ENCODE measurements around the gene ATXN2L.

ATXN2L gene

GRCh38 chr16:28873543-28874201 lies 50.9 kb downstream of the ATXN2L start:
- DNase-seq (ENCODE audit: low spot score) = peak; percentile 82
- in situ Hi-C loops (cut with MboI; ENCODE audit: low sequenced_read_pairs, unreplicated experiment) = loop anchor here (10.0 kb wide), 1 partner anchor 71 kb away; no protein-coding TSS in a partner anchor
- TF ChIP-seq, protein P1, sequence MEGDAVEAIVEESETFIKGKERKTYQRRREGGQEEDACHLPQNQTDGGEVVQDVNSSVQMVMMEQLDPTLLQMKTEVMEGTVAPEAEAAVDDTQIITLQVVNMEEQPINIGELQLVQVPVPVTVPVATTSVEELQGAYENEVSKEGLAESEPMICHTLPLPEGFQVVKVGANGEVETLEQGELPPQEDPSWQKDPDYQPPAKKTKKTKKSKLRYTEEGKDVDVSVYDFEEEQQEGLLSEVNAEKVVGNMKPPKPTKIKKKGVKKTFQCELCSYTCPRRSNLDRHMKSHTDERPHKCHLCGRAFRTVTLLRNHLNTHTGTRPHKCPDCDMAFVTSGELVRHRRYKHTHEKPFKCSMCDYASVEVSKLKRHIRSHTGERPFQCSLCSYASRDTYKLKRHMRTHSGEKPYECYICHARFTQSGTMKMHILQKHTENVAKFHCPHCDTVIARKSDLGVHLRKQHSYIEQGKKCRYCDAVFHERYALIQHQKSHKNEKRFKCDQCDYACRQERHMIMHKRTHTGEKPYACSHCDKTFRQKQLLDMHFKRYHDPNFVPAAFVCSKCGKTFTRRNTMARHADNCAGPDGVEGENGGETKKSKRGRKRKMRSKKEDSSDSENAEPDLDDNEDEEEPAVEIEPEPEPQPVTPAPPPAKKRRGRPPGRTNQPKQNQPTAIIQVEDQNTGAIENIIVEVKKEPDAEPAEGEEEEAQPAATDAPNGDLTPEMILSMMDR (IDR thresholded peaks at IDR 0.05; ENCODE audit: borderline replicate concordance, control extremely low read depth, extremely low read depth, insufficient read depth, missing control alignments) = peak; percentile 66

DNA sequence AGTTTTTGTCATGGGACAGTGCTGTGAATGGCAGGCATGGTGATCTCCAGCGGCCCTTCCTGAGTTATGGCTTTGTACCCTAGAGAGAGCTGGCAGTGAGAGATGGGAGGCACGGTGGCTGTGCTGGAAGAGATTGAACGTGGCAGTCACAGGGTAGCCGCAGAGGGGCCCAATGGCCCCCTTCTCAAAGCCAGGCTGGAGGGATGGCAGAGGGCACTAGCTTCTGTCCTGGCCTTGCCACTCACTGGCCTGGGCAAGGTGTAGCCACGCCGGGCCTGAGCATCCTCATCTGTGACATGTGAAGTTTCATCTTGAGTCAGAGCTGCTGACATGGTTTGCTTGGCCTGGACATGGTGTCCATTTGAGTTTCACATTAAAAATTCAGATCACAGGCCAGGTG lies 51.6 kb downstream of the ATXN2L start:
- TF ChIP-seq, protein P1 (IDR thresholded peaks at IDR 0.05; ENCODE audit: borderline replicate concordance, control extremely low read depth, extremely low read depth, insufficient read depth, missing control alignments) = no peak
- in situ Hi-C loops (cut with MboI; ENCODE audit: low sequenced_read_pairs, unreplicated experiment) = loop anchor here (10.0 kb wide), 1 partner anchor 70 kb away; no protein-coding TSS in a partner anchor
- no peak for DNase-seq (ENCODE audit: low spot score)

GRCh38 chr16:28875134-28876018 lies 52.6 kb downstream of the ATXN2L start:
- TF ChIP-seq, protein P1 (IDR thresholded peaks at IDR 0.05; ENCODE audit: borderline replicate concordance, control extremely low read depth, extremely low read depth, insufficient read depth, missing control alignments) = no peak
- in situ Hi-C loops (cut with MboI; ENCODE audit: low sequenced_read_pairs, unreplicated experiment) = loop anchor here (10.0 kb wide), 1 partner anchor 69 kb away; no protein-coding TSS in a partner anchor
- no peak for DNase-seq (ENCODE audit: low spot score)

DNA sequence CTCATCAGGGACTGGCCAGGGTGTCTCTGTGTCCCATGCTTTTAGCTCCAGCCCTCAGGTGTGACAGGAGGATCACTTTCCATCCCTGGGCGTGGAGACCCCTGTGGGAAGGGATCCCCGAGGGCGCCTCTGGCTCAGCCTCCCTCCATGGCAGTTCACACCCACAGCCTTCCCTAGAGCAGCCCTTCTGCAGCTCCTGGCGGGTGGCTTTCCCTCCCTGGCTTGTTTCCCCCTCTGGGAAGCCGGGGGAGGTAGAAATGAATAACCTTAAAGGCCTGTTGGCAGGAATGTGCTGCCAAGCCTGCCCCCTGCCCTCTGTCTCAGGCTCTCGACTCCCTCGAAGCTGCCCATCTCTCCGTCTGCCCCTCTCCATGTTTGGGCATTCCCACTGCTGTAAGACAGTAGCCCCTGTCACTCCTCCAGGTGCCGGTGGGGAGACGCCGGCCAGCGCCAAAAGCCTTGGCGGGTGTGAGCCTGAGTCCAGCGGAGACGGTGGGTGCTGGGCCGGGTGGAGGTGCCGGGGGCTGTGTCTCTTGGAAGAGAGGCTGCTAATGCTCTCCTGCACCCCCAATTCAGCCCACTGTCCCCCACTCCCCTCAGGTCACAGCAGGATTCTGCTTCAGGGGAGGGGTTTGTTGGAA lies 53.3 kb downstream of the ATXN2L start:
- no peak for DNase-seq (ENCODE audit: low spot score)
- in situ Hi-C loops (cut with MboI; ENCODE audit: low sequenced_read_pairs, unreplicated experiment) = loop anchor here (10.0 kb wide), 1 partner anchor 69 kb away; no protein-coding TSS in a partner anchor
- TF ChIP-seq, protein P1 (IDR thresholded peaks at IDR 0.05; ENCODE audit: borderline replicate concordance, control extremely low read depth, extremely low read depth, insufficient read depth, missing control alignments) = no peak

- in situ Hi-C loops (cut with MboI; ENCODE audit: low sequenced_read_pairs, unreplicated experiment) = loop anchor here (10.0 kb wide), 1 partner anchor 68 kb away; no protein-coding TSS in a partner anchor
- TF ChIP-seq, protein P1 (IDR thresholded peaks at IDR 0.05; ENCODE audit: borderline replicate concordance, control extremely low read depth, extremely low read depth, insufficient read depth, missing control alignments) = no peak
- no peak for DNase-seq (ENCODE audit: low spot score)
Observed at GRCh38 chr16:28876973-28877654, 54.3 kb downstream of the ATXN2L start.

- no peak for DNase-seq (ENCODE audit: low spot score)
- TF ChIP-seq, protein P1 (IDR thresholded peaks at IDR 0.05; ENCODE audit: borderline replicate concordance, control extremely low read depth, extremely low read depth, insufficient read depth, missing control alignments) = no peak
- in situ Hi-C loops (cut with MboI; ENCODE audit: low sequenced_read_pairs, unreplicated experiment) = loop anchor here (10.0 kb wide), 1 partner anchor 67 kb away; no protein-coding TSS in a partner anchor
Observed at GRCh38 chr16:28877655-28878000, 54.8 kb downstream of the ATXN2L start.
